Esophagus (tissue), 2 donors: ENCODE data around the gene SH3GL1. TPM values are rescaled to one million over a fixed set of nuclear protein-coding genes. Genes with fewer than 3 reads are reported as not detected.
A peak's percentile ranks its signal among the peaks of the same experiment; 100 is the strongest.
"Not testable (repeated sequence)": the region's sequence is repeated elsewhere in the genome, so short reads cannot be mapped to it uniquely, and the experiment has no call there.

Experiments
- H3K27ac ChIP-seq, 2 donors: one replicate each; pipeline ENCODE4 v1.5.1; 2013; ENCODE audit warnings: low read depth in 2 of 2, mild to moderate bottlenecking in 2 of 2, inconsistent platforms in 1 of 2, low read length in 1 of 2, moderate library complexity in 1 of 2
- H3K27me3 ChIP-seq, 2 donors: one replicate each; pipeline ENCODE4 v1.6.1; 2013; ENCODE audit warnings: low read length in 2 of 2, control low read depth in 1 of 2, mild to moderate bottlenecking in 1 of 2; ENCODE audit not compliant: insufficient read depth in 2 of 2, control insufficient read depth in 1 of 2
- H3K36me3 ChIP-seq, 2 donors: one replicate each; pipeline ENCODE4 v1.6.1; 2013; ENCODE audit warnings: low read length in 1 of 2; ENCODE audit not compliant: control insufficient read depth in 2 of 2, insufficient read depth in 2 of 2
- H3K4me1 ChIP-seq, 2 donors: one replicate each; pipeline ENCODE4 v1.6.1; 2013; ENCODE audit warnings: low read length in 1 of 2; ENCODE audit not compliant: control insufficient read depth in 2 of 2, insufficient read depth in 2 of 2
- H3K4me3 ChIP-seq, 2 donors: one replicate each; pipeline ENCODE4 v1.5.1; 2013; ENCODE audit warnings: low read length in 2 of 2, mild to moderate bottlenecking in 2 of 2, low read depth in 1 of 2, moderate library complexity in 1 of 2
- H3K9me3 ChIP-seq, 2 donors: one replicate each; pipeline ENCODE4 v1.6.1; 2013; ENCODE audit warnings: mild to moderate bottlenecking in 2 of 2, low read depth in 1 of 2, low read length in 1 of 2, moderate library complexity in 1 of 2; ENCODE audit not compliant: control insufficient read depth in 2 of 2, insufficient read depth in 1 of 2
- WGBS, 2 donors: extraction: QIAGEN DNeasy Blood & Tissue Kit; methylation state at CpG; one replicate each; pipeline ENCODE4 v1.1.7; 2013; 5-methylcytosine and 5-hydroxymethylcytosine counted together
- polyA plus RNA-seq, 2 donors: library from polyadenylated mRNA; stranded (reverse); fragments of 200-250 nt; gene quantifications; one replicate each; pipeline ENCODE4 v1.2.3, GENCODE V29; 2013
- donor health status: healthy with polysubstance abuse.
- donor health status: Bipolar disorder and iron deficiency.

Gene SH3GL1
- polyA plus RNA-seq, 2 donors: 123 to 242 TPM

- H3K4me1 ChIP-seq: peaks cover 3 to 4% of the 10 kb centered on the region in 2 donors
- no peak overlapping the region for H3K27ac ChIP-seq
- no peaks in the 10 kb centered on the region for H3K27me3 ChIP-seq
- H3K9me3 ChIP-seq: no peaks in the 10 kb centered on the region
- H3K4me3 ChIP-seq: no peak overlapping the region
- H3K36me3 ChIP-seq: peaks cover 0 to 14% of the 10 kb centered on the region in 2 donors
- WGBS, 2 donors: 87 to 88% methylated on average over 8 of the region's 8 CpGs
Measured at GRCh38 chr19:4350111-4350510, 50.2 kb downstream of the SH3GL1 start.

DNA sequence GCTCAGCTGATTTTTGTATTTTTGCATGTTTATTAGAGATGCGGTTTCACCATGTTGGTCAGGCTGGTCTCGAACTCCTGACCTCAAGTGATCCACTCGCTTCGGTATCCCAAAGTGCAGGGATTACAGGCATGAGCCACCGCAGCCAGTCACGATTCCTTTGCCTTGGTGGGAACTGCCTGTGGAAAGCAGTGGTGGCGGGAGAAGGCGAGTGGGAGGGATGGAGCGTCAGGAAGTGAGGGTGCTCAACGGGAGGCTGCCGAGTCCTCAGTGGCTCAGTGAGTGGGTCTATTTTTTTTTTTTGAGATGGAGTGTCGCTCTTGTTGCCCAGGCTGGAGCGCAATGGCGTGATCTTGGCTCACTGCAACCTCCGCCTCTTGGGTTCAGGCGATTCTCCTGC, 51.1 kb downstream of the SH3GL1 start:
- H3K4me1 ChIP-seq, H3K9me3 ChIP-seq, H3K4me3 ChIP-seq, H3K27me3 ChIP-seq, H3K36me3 ChIP-seq, H3K27ac ChIP-seq: not testable (repeated sequence)
- WGBS, 2 donors: 92 to 93% methylated on average over 16 of the region's 16 CpGs

DNA sequence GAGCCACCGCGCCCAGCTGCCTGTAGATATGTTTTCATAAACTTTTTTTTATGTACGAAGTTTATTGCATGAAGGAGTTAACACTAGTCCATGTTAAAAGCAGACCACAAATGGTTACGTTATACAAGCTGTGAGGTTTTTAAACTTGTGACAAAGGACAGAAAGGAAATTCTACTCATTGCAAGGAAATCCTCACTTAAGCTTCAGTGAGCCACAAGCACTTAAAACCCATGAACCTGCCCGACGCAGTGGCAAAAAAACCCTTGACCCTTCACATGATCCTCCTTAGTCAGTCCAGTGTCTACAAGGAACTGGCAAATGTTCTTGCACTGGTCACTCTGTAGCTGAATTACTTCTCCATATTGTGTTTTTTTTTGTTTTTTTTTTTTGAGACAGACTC, 52.8 kb downstream of the SH3GL1 start:
- Histone ChIP-seq H3K27me3 (no peaks in the 10 kb centered on the region), H3K9me3 (no peaks in the 10 kb centered on the region), H3K4me1 (peaks cover 3 to 9% of the 10 kb centered on the region in 2 donors), H3K4me3 (no peak overlapping the region), H3K36me3 (peaks cover 0 to 7% of the 10 kb centered on the region in 2 donors), H3K27ac (no peak overlapping the region)
- WGBS, 2 donors: 75 to 85% methylated on average over 6 of the region's 6 CpGs

GRCh38 chr19:4346020-4346383, 54.3 kb downstream of the SH3GL1 start:
- Histone ChIP-seq H3K9me3 (no peaks in the 10 kb centered on the region), H3K4me1 (peaks cover 3 to 12% of the 10 kb centered on the region in 2 donors), H3K36me3 (peaks cover 0 to 7% of the 10 kb centered on the region in 2 donors), H3K27ac (no peak overlapping the region), H3K4me3 (no peak overlapping the region), H3K27me3 (no peaks in the 10 kb centered on the region)
- WGBS, 2 donors: 90% methylated on average over 6 of the region's 6 CpGs

- Histone ChIP-seq H3K27ac (no peak overlapping the region), H3K4me3 (no peak overlapping the region), H3K27me3 (no peaks in the 10 kb centered on the region), H3K9me3 (no peaks in the 10 kb centered on the region), H3K36me3 (peaks cover 0 to 7% of the 10 kb centered on the region in 2 donors), H3K4me1 (peaks cover 0 to 12% of the 10 kb centered on the region in 2 donors)
- WGBS, 2 donors: 80 to 87% methylated on average over 15 of the region's 15 CpGs
Measured at GRCh38 chr19:4345342-4346019, 54.9 kb downstream of the SH3GL1 start.

- Histone ChIP-seq H3K27me3 (no peaks in the 10 kb centered on the region), H3K4me1 (peaks cover 0 to 11% of the 10 kb centered on the region in 2 donors), H3K36me3 (peaks cover 0 to 7% of the 10 kb centered on the region in 2 donors), H3K27ac (peak within 1 kb of the TSS; percentile 91 to 99), H3K9me3 (no peaks in the 10 kb centered on the region), H3K4me3 (peak within 1 kb of the TSS; percentile 62 to 71)
- 4 to 6% methylated on average over 71 to 101 of the region's 101 CpGs for WGBS, 2 donors
Measured at GRCh38 chr19:4343370-4344307, 56.7 kb downstream of the SH3GL1 start, which contains the start of gene MPND. MPND (plus strand) TSS chr19:4343562; CDS start chr19:4343594, 32 bp downstream.

- peaks cover 0 to 7% of the 10 kb centered on the region in 2 donors for H3K36me3 ChIP-seq
- H3K4me1 ChIP-seq: peaks cover 0 to 11% of the 10 kb centered on the region in 2 donors
- peak overlapping the region; percentile 62 to 71 for H3K4me3 ChIP-seq
- H3K27me3 ChIP-seq: no peaks in the 10 kb centered on the region
- H3K9me3 ChIP-seq: no peaks in the 10 kb centered on the region
- 0% methylated on average over 39 of the region's 39 CpGs for WGBS, 2 donors
- peak overlapping the region; percentile 91 to 99 for H3K27ac ChIP-seq
Measured at GRCh38 chr19:4342615-4343369, 57.6 kb downstream of the SH3GL1 start.

- Histone ChIP-seq H3K36me3 (peaks cover 0 to 7% of the 10 kb centered on the region in 2 donors), H3K4me1 (peaks cover 0 to 11% of the 10 kb centered on the region in 2 donors), H3K27ac (peak overlapping the region; percentile 87 to 96), H3K9me3 (no peaks in the 10 kb centered on the region), H3K4me3 (peak overlapping the region; percentile 50 to 61), H3K27me3 (no peaks in the 10 kb centered on the region)
- WGBS, 2 donors: 2 to 4% methylated on average over 10 of the region's 10 CpGs
Measured at GRCh38 chr19:4342314-4342614, 58.1 kb downstream of the SH3GL1 start.
